ENCODE results near the gene GPC3.
"Not testable (repeated sequence)": the region's sequence is repeated elsewhere in the genome, so short reads cannot be mapped to it uniquely, and the experiment has no call there.

Gene GPC3

GRCh38 chrX:133783274-133783673 is 202.1 kb downstream of the GPC3 start:
- FAIRE-seq, result no peak
- no peak for DNase-seq (ENCODE audit: low spot score)

- no peak for DNase-seq (ENCODE audit: low spot score)
- no peak for FAIRE-seq
Observed at GRCh38 chrX:133781174-133781573, 204.2 kb downstream of the GPC3 start.

- DNase-seq (ENCODE audit: low spot score) (peak; percentile 0), FAIRE-seq (no peak)
Observed at GRCh38 chrX:133776072-133776471, 209.3 kb downstream of the GPC3 start.

- no peak for FAIRE-seq
- DNase-seq (ENCODE audit: low spot score), result no peak
Observed at GRCh38 chrX:133774807-133775206, 210.6 kb downstream of the GPC3 start.

GRCh38 chrX:133771086-133771646 is 214.2 kb downstream of the GPC3 start:
- DNase-seq (ENCODE audit: low spot score), result no peak
- no peak for FAIRE-seq

- FAIRE-seq; DNase-seq (ENCODE audit: low spot score): not testable (repeated sequence)
Observed at GRCh38 chrX:133762976-133763548, 222.3 kb downstream of the GPC3 start.

GRCh38 chrX:133754657-133755056 is 230.7 kb downstream of the GPC3 start:
- no peak for FAIRE-seq
- DNase-seq (ENCODE audit: low spot score), result no peak

GRCh38 chrX:133749951-133750350 is 235.4 kb downstream of the GPC3 start:
- no peak for FAIRE-seq
- DNase-seq (ENCODE audit: low spot score), result no peak

- DNase-seq (ENCODE audit: low spot score), result no peak
- FAIRE-seq, result no peak
Observed at GRCh38 chrX:133749370-133749769, 236.0 kb downstream of the GPC3 start.

GRCh38 chrX:133747196-133747595 is 238.2 kb downstream of the GPC3 start:
- FAIRE-seq (no peak), DNase-seq (ENCODE audit: low spot score) (no peak)

- DNase-seq (ENCODE audit: low spot score), result no peak
- FAIRE-seq, result no peak
Observed at GRCh38 chrX:133746593-133746992, 238.8 kb downstream of the GPC3 start.

GRCh38 chrX:133745349-133745748 is 240.0 kb downstream of the GPC3 start:
- FAIRE-seq (no peak), DNase-seq (ENCODE audit: low spot score) (no peak)

- FAIRE-seq, result no peak
- no peak for DNase-seq (ENCODE audit: low spot score)
Observed at GRCh38 chrX:133742602-133743305, 242.6 kb downstream of the GPC3 start.

GRCh38 chrX:133741303-133741702 is 244.1 kb downstream of the GPC3 start:
- no peak for FAIRE-seq

GRCh38 chrX:133726642-133727041 is 258.8 kb downstream of the GPC3 start:
- DNase-seq (ENCODE audit: low spot score), result no peak
- no peak for FAIRE-seq

More at GRCh38 chrX:133741303-133741702, 244.1 kb downstream of the GPC3 start:
- DNase-seq (ENCODE audit: low spot score), result no peak

- FAIRE-seq (no peak), DNase-seq (ENCODE audit: low spot score) (peak; percentile 30)
Observed at GRCh38 chrX:133726211-133726630, 259.2 kb downstream of the GPC3 start.

- no peak for FAIRE-seq
- no peak for DNase-seq (ENCODE audit: low spot score)
Observed at GRCh38 chrX:133723930-133724329, 261.5 kb downstream of the GPC3 start.

- FAIRE-seq, result no peak
- no peak for DNase-seq (ENCODE audit: low spot score)
Observed at GRCh38 chrX:133722756-133723155, 262.6 kb downstream of the GPC3 start.

GRCh38 chrX:133720269-133720668 is 265.1 kb downstream of the GPC3 start:
- not testable (repeated sequence) for FAIRE-seq; DNase-seq (ENCODE audit: low spot score)

GRCh38 chrX:133715715-133716114 is 269.7 kb downstream of the GPC3 start:
- FAIRE-seq (no peak), DNase-seq (ENCODE audit: low spot score) (no peak)

GRCh38 chrX:133709501-133709900 is 275.9 kb downstream of the GPC3 start:
- FAIRE-seq, result no peak

GRCh38 chrX:133706890-133707289 is 278.5 kb downstream of the GPC3 start:
- DNase-seq (ENCODE audit: low spot score), result no peak
- FAIRE-seq, result no peak

More at GRCh38 chrX:133709501-133709900, 275.9 kb downstream of the GPC3 start:
- no peak for DNase-seq (ENCODE audit: low spot score)

GRCh38 chrX:133702230-133702629 is 283.2 kb downstream of the GPC3 start:
- no peak for FAIRE-seq

More at GRCh38 chrX:133702230-133702629, 283.2 kb downstream of the GPC3 start:
- no peak for DNase-seq (ENCODE audit: low spot score)
